Stromal cell of bone marrow (primary cell): ENCODE results near the gene SUGCT.
"Not testable (repeated sequence)": the region's sequence is repeated elsewhere in the genome, so short reads cannot be mapped to it uniquely, and the experiment has no call there.

Experiments
- DNase-seq: peaks from one replicate; pipeline ENCODE4 v3.0.0-alpha.2; 2012; ENCODE audit warnings: low read depth

The SUGCT gene

GRCh38 chr7:40403703-40404476 is 269.1 kb downstream of the SUGCT start:
- no peak for DNase-seq

GRCh38 chr7:40405991-40406390 is 271.2 kb downstream of the SUGCT start:
- DNase-seq, result no peak

- no peak for DNase-seq
These were observed 277.5 kb downstream of the SUGCT start for GRCh38 chr7:40412323-40412722.

- DNase-seq, result not testable (repeated sequence)
These were observed 279.9 kb downstream of the SUGCT start for GRCh38 chr7:40414704-40415103.

- DNase-seq, result no peak
These were observed 283.6 kb downstream of the SUGCT start for GRCh38 chr7:40418448-40418847.

- no peak for DNase-seq
These were observed 284.2 kb downstream of the SUGCT start for GRCh38 chr7:40418983-40419382.

- DNase-seq, result no peak
These were observed 285.0 kb downstream of the SUGCT start for GRCh38 chr7:40419806-40420205.

- DNase-seq, result no peak
These were observed 286.6 kb downstream of the SUGCT start for GRCh38 chr7:40421433-40421832.

GRCh38 chr7:40425696-40426095 is 290.9 kb downstream of the SUGCT start:
- DNase-seq, result no peak

- DNase-seq, result no peak
These were observed 293.6 kb downstream of the SUGCT start for GRCh38 chr7:40428421-40428820.

GRCh38 chr7:40429826-40430225 is 295.0 kb downstream of the SUGCT start:
- DNase-seq, result no peak

- no peak for DNase-seq
These were observed 297.2 kb downstream of the SUGCT start for GRCh38 chr7:40432046-40432445.

- DNase-seq, result no peak
These were observed 301.9 kb downstream of the SUGCT start for GRCh38 chr7:40436710-40437109.

GRCh38 chr7:40437498-40437897 is 302.7 kb downstream of the SUGCT start:
- peak; percentile 82 for DNase-seq

- DNase-seq, result no peak
These were observed 303.3 kb downstream of the SUGCT start for GRCh38 chr7:40437936-40438634.

- no peak for DNase-seq
These were observed 304.9 kb downstream of the SUGCT start for GRCh38 chr7:40439686-40440085.

- no peak for DNase-seq
These were observed 312.5 kb downstream of the SUGCT start for GRCh38 chr7:40447345-40447744.

- no peak for DNase-seq
These were observed 320.7 kb downstream of the SUGCT start for GRCh38 chr7:40455485-40455884.

- no peak for DNase-seq
These were observed 323.1 kb downstream of the SUGCT start for GRCh38 chr7:40457776-40458480.

- DNase-seq, result no peak
These were observed 328.6 kb downstream of the SUGCT start for GRCh38 chr7:40463446-40463845.

- DNase-seq, result peak; percentile 90
These were observed 334.4 kb downstream of the SUGCT start for GRCh38 chr7:40468891-40469864.
